Endothelial cell (in vitro differentiated cells): ENCODE measurements around the gene DYNC2I2. TPM values are rescaled to one million over a fixed set of nuclear protein-coding genes. Genes with fewer than 3 reads are reported as not detected.

Experiments used
- DNase-seq: peaks from one replicate; pipeline ENCODE4 v3.0.0; 2021; ENCODE audit warnings: low spot score
- H3K27ac Mint-ChIP-seq: one replicate; pipeline ENCODE4 v1.8.0; 2021; ENCODE audit warnings: mixed read lengths, inconsistent platforms; ENCODE audit not compliant: unreplicated experiment
- H3K27me3 Mint-ChIP-seq: one replicate; pipeline ENCODE4 v1.8.0; 2021; ENCODE audit warnings: mild to moderate bottlenecking, moderate library complexity, mixed read lengths, inconsistent platforms; ENCODE audit not compliant: unreplicated experiment
- H3K36me3 Mint-ChIP-seq: one replicate; pipeline ENCODE4 v1.8.0; 2021; ENCODE audit warnings: mild to moderate bottlenecking, low read depth, mixed read lengths, inconsistent platforms; ENCODE audit not compliant: unreplicated experiment
- H3K4me1 Mint-ChIP-seq: one replicate; pipeline ENCODE4 v1.8.0; 2021; ENCODE audit warnings: mild to moderate bottlenecking, mixed read lengths, inconsistent platforms; ENCODE audit not compliant: unreplicated experiment
- H3K4me3 Mint-ChIP-seq: one replicate; pipeline ENCODE4 v1.8.0; 2021; ENCODE audit warnings: mild to moderate bottlenecking, mixed read lengths, inconsistent platforms; ENCODE audit not compliant: unreplicated experiment
- H3K9me3 Mint-ChIP-seq: one replicate; pipeline ENCODE4 v1.8.0; 2021; ENCODE audit warnings: mixed read lengths, inconsistent platforms; ENCODE audit not compliant: unreplicated experiment
- CTCF ChIP-seq: fragments of 200-600 bp; sonication (generic); IDR thresholded peaks from one replicate; pipeline ENCODE4 v1.5.0; 2021; ENCODE audit warnings: antibody characterized with exemption; ENCODE audit not compliant: unreplicated experiment
- total RNA-seq: library from RNA; stranded (reverse); fragmentation: NEBNext Ultra II Directional; extraction: Animal tissue kit (Norgen Biotek cat#: 25700); gene quantifications from one replicate; pipeline ENCODE4 v1.2.1, GENCODE V29; 2021; ENCODE audit not compliant: unreplicated experiment

The DYNC2I2 gene
- total RNA-seq, 1 donor from 2014 or later = 35.4 TPM

DNA sequence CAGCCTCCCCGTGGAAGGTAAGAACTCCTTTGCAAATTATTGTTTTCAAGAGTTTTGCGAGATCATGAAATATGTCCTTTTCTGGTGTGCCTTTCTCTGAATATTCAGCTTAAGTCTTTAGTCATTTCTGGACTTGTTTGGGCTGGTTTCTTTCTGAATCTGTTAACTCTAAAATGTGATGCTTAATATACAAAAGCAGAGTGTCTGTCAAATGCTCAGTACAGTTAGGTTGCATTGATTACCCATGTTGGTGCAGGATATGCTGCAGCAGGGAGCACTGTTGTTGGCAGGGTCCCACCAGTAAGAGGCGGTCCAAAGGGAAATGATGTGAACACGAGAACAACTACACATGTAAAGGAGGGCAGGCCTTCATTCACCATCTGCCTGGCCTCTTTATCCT is 56.5 kb downstream of the DYNC2I2 start:
- Mint-ChIP-seq H3K27ac (peak overlapping the region; percentile 18), H3K36me3 (peaks cover 50% of the 10 kb centered on the region), H3K27me3 (peaks cover 2% of the 10 kb centered on the region), H3K9me3 (no peaks in the 10 kb centered on the region), H3K4me3 (no peak overlapping the region), H3K4me1 (no peaks in the 10 kb centered on the region)
- no peak for TF ChIP-seq CTCF
- DNase-seq = no peak

DNA sequence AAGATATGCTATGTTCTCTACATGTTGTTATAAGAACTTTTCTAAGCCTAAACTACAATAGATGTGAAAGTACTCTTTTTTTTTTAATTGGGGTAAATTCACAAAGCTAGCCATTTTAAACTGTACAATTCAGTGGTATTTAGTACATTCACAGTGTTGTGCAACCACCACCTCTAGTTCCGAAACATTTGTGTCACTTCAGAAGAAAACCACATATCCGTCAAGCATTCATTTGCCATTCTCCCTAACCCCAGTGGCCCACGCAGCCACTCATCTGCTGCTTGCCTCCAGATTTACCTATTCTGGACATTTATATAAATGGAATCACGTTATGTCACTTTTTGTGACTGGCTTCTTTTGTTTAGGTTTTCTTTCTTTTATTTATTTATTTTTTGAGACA is 61.2 kb downstream of the DYNC2I2 start:
- no peak for DNase-seq
- Mint-ChIP-seq H3K4me1 (no peaks in the 10 kb centered on the region), H3K36me3 (peaks cover 46% of the 10 kb centered on the region), H3K27me3 (peaks cover 1% of the 10 kb centered on the region), H3K27ac (no peak overlapping the region), H3K4me3 (no peak overlapping the region), H3K9me3 (no peaks in the 10 kb centered on the region)
- TF ChIP-seq CTCF = no peak

DNA sequence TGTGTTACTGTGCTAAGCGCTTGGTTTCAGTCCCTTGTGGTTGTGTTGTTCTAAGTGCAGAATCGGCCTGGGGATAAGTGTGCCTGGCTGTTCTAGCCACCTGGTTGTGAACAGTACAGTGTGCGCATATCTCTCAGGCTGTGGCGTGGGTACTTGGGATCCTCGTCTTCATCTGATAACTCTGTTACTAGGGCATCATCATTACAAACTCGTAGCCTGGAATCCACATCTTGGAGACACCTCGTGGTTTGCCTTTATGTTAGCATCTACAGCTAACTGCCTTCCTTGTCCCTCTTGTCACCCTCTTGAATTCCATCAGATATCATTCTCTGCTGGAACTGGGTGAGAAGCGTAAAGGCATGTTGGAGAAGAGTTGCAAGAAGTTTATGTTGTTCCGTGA is 62.8 kb downstream of the DYNC2I2 start:
- Mint-ChIP-seq H3K36me3 (peaks cover 43% of the 10 kb centered on the region), H3K4me1 (no peaks in the 10 kb centered on the region), H3K27me3 (no peaks in the 10 kb centered on the region), H3K9me3 (no peaks in the 10 kb centered on the region), H3K4me3 (peak overlapping the region; percentile 56), H3K27ac (peak overlapping the region; percentile 78)
- no peak for DNase-seq
- no peak for TF ChIP-seq CTCF

- Mint-ChIP-seq H3K4me3 (peak overlapping the region; percentile 65), H3K36me3 (peaks cover 46% of the 10 kb centered on the region), H3K9me3 (no peaks in the 10 kb centered on the region), H3K27me3 (no peaks in the 10 kb centered on the region), H3K4me1 (no peaks in the 10 kb centered on the region), H3K27ac (no peak overlapping the region)
- no peak for DNase-seq
- TF ChIP-seq CTCF = no peak
These were observed 63.6 kb downstream of the DYNC2I2 start for GRCh38 chr9:128593039-128593438.

GRCh38 chr9:128588581-128589233 is 67.9 kb downstream of the DYNC2I2 start:
- Mint-ChIP-seq H3K4me3 (no peak overlapping the region), H3K36me3 (peaks cover 73% of the 10 kb centered on the region), H3K9me3 (no peaks in the 10 kb centered on the region), H3K4me1 (no peaks in the 10 kb centered on the region), H3K27me3 (no peaks in the 10 kb centered on the region), H3K27ac (no peak overlapping the region)
- DNase-seq = no peak
- TF ChIP-seq CTCF = no peak
